COLO668 (cell line): ENCODE results near the gene AEN.
"Not testable (repeated sequence)": the region's sequence is repeated elsewhere in the genome, so short reads cannot be mapped to it uniquely, and the experiment has no call there.

Experiments
- DNase-seq: peaks from one replicate; lab custom pipeline; 2025; ENCODE audit not compliant: unreplicated experiment; lab: John Stamatoyannopoulos, UW

Gene AEN

GRCh38 chr15:88630141-88630721 lies 9.1 kb downstream of the AEN start:
- no peak for DNase-seq

DNA sequence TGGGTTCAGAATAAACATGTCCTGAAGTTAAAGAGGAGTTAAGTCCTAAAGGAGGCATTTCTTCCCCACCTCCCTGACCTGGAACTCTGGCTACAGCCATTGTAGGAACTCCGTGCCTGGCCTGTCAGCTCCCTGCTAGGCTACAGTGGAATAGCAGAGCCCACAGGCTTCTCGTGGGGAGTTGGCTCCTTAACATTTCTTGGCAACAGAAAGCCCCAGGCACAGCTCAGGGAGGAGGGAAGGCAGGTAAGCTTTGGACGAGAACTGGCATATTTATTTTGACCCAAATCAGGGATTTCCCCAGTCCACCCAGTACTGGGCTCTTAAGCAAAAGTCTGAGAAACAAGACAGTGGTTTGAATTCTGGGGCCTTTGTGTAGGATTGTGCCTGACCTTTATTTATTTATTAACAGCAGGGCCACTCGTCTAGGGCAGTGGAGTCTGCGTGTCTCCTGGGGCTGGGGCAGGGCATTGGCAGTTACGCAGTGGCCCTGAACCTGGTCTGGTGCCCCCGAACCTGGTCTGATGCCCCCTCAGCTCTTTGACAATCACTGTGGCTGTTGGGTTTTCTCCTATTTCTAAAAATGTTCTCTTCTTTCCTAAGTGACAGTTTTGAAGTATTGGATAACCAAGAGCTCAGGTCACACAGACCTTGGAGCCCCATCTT lies 9.8 kb downstream of the AEN start:
- no peak for DNase-seq

- no peak for DNase-seq
These were observed 10.4 kb downstream of the AEN start for GRCh38 chr15:88631464-88632028.

GRCh38 chr15:88632797-88633196 lies 11.7 kb downstream of the AEN start:
- not testable (repeated sequence) for DNase-seq

- DNase-seq = no peak
These were observed 13.3 kb downstream of the AEN start for GRCh38 chr15:88634449-88634848.

- DNase-seq = no peak
These were observed 14.2 kb downstream of the AEN start for GRCh38 chr15:88635318-88635717.

GRCh38 chr15:88636050-88636449 lies 14.9 kb downstream of the AEN start:
- peak; percentile 8 for DNase-seq

DNA sequence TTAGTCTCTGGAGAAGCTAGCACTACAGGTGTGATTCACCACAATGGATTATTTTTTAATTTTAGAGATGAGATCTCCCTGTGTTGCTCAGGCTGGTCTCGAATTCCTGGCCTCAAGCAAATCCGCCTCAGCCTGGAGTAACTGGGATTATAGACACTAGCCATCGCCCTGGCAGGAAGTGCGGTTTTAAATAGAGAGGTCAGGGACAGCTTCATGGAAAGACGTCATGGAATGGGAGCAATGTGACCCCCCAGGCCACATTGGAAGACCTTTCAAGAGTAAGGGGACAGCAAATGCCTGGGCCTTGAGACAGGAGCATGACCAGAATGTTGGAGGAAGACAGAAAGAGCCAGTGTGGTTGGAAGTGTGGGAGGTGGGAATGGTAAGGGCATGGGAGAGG lies 15.5 kb downstream of the AEN start:
- no peak for DNase-seq

DNA sequence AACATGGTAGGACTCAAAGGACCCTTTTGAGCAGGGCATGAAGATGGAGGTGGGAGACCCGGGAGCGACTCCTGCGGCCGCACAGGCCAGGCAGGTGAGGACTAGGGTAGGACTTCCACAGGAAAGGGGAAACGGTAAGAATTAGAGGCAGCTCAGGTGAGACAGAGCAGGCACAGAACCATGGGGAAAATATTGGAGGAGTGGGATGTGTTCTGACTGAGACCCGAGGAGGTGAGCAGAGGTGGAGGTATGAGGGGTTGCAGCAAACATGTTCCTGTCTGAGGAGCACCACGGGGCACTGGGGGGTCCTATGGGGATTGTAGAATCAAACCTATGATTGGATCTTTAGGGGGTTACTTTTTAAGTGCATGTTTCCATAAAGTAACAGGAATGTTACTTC lies 16.3 kb downstream of the AEN start:
- DNase-seq = no peak

GRCh38 chr15:88637841-88638625 lies 16.9 kb downstream of the AEN start:
- DNase-seq = no peak

DNA sequence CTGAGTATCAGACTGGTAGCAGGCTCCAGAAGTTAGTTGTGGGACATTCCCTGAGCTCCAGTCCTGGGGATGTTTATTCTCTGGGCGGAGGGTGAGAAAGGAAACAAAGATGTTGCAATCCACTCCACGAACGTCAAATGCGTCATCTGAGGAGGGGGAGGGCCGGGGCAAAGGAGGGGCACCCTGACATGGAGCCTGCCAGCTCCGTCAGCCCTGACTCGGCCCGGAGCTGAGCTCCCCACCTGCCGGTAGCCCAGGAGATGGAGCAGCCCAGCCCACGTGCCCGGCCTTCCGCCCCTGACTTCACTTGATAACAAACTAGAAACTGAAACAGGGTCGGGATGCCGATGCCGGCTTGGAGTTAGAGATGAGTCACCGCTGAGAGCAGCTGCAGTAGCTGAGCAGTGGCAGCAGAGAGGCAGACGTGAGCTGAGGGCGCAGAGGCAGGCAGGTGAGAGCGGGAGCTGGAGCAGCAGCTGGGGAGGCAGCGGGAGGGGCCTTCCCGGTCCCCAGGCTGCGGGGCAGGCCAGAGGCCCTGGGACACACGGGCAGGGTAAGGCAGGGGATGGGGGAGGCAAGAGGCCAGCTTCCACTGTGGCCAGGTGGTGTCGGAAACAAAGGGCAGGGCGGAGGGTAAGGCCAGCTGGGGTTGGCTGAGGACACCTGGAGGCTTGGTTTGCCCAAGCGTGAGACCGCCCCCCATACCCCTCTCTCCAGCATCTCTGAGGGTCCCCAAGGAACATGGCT lies 17.7 kb downstream of the AEN start, which contains the start of gene ISG20:
ISG20 (plus strand) TSS at position 391 of the 747 bp plus-strand sequence; CDS start at position 742, 351 bp downstream.
- peak; percentile 94 for DNase-seq

DNA sequence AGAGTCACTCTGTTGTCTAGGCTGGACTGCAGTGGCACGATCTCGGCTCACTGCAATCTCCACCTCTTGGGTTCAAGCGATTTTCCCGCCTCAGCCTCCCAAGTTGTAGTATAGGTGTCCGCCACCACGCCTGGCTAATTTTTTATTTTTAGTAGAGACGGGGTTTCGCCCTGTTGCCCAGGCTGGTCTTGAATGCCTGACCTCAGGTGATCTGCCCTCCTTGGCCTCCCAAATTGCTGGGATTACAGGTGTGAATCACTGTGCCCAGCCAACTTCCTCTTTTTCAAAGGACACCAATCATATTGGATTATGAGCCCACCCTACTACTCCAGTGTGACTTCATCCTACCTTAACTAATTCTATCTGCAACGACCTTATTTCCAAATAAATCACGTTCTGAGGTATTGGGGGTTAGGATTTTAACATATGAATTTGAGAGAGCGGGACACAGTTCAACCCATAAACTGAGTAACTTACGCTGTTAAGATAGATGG lies 20.9 kb downstream of the AEN start:
- DNase-seq = no peak

DNA sequence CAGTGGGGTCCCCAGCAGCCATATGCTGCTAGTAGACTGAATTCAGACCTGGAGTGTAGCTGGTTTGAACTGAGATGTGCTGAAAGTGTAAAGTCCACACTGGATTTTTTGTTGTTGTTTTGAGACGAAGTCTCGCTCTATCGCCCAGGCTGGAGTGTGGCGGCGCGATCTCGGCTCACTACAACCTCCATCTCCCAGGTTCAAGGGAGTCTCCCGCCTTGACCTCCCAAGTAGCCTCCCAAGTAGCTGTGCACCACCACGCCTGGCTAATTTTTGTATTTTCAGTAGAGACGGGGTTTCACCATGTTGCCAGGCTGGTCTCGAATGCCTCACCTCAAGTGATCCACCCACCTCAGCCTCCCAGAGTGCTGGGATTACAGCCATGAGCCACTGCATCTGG lies 21.4 kb downstream of the AEN start:
- not testable (repeated sequence) for DNase-seq

- DNase-seq = no peak
These were observed 23.6 kb downstream of the AEN start for GRCh38 chr15:88644741-88645140.

DNA sequence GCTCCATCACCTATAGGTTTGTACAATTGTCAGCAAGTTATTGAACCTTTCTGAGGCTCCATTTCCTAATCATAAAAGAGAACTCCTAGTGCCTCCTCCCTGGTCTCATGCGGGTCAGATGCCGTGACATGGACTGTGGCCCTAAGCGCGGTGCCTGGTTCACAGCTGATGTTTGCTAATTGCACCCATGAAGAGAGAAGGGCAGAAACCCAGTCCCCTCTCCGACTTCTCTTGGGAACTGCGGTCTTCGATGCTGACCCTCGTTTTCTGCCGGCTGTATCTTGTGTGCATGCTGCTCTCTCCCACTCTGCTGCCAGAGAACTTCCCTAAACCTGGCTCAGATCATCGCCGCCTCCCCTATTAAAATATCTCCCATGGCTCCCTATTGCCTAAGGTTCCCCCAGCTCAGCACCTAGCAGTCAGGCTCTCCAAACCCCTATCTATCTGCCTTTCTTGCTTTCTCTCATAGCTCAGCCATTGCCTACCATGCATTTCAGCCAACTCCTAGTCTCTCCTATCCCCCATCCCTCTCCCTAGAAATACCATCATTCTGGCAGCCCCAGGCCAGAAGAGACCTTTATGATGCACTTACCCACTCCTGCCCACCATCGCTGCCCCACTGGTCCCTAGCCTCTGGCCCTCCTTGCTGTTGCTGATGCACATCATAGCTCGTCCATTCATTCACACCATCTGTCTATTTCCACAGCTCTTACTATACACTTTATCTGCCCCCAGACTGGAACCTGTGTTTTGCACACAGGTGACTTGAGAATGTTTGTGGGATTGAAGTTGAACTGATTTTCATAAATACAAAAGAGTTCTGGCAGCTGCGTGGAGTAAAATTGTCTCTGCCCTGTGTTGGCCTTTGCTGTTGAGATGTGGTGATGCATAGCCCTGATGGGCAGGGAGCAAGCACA lies 24.3 kb downstream of the AEN start:
- DNase-seq = no peak

GRCh38 chr15:88646088-88646405 lies 24.9 kb downstream of the AEN start:
- no peak for DNase-seq

DNA sequence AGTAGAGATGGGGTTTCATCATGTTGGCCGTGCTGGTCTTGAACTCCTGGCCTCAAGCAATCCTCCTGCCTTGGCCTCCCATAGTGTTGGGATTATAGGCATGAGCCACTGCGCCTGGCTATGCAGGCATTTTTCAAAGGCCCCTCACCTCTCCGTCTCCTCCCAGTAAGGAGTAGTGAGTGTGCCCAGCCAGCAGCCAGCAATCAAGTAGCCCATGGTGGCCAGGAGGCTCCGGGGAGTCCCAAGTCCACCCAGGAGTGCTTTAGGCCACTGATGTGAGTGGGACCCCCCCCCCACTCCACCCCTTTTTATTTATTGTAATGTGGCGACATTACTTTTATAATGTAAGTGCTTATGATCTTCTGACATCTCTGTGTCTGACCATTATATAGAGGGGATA lies 25.8 kb downstream of the AEN start:
- no peak for DNase-seq

DNA sequence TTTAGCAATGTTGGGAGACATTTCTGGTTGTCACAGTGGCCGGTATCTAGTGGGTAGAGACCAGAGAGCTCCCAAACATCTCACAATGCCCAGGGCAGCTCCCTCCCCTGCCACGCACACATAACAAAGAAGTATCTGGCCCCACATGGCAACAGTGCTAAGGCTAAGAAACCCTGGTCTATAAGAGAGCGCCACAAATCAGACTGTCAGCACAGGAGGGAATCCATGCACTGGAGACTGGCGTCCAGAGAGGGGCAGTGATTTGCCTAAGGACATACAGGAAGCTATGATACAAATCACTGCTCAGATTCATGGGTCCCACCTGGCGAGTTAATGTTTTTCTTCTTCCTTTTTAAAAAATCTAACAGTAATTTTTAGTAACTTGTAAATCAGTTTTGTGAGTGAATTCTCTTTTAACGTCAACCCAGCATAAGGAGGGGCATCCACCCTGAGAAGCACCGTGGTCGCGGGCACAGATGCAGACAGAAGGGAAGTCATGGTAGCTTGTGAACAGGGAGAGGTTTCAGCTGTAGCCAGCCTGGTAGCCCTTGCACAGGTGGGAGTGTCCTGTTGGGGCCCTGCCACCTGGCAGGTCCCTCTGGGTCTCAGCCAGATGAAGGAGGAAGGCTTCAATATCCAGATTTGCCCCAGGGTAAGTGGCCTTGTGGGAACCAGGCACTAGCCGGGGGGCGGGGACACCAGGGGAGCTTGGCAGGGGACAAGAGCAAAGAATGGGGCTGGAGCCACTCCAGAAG lies 26.4 kb downstream of the AEN start:
- DNase-seq = no peak
